GM19455 (cell line): ENCODE results near the gene TINCR.
"Not testable (repeated sequence)": the region's sequence is repeated elsewhere in the genome, so short reads cannot be mapped to it uniquely, and the experiment has no call there.

ENCODE experiments used
- ATAC-seq: cut with Tn5 transposase; IDR thresholded peaks from one replicate; pipeline ENCODE4 v1.9.1; 2021; ENCODE audit not compliant: unreplicated experiment

The TINCR gene

GRCh38 chr19:5567360-5567969 is at the start of gene TINCR:
Gene TINCR (minus strand): TSS chr19:5567953.
- no peak for ATAC-seq

- ATAC-seq, result no peak
Measured at GRCh38 chr19:5617080-5617479, 49.3 kb upstream of the TINCR start.

GRCh38 chr19:5615756-5616327 is 48.1 kb upstream of the TINCR start:
- ATAC-seq, result no peak

GRCh38 chr19:5612891-5613865 is 45.4 kb upstream of the TINCR start:
- ATAC-seq, result no peak

- ATAC-seq, result no peak
Measured at GRCh38 chr19:5609881-5610448, 42.2 kb upstream of the TINCR start.

GRCh38 chr19:5608766-5609165 is 41.0 kb upstream of the TINCR start:
- not testable (repeated sequence) for ATAC-seq

GRCh38 chr19:5608291-5608690 is 40.5 kb upstream of the TINCR start:
- no peak for ATAC-seq

GRCh38 chr19:5607318-5608275 is 39.8 kb upstream of the TINCR start:
- no peak for ATAC-seq

- no peak for ATAC-seq
Measured at GRCh38 chr19:5605362-5605761, 37.6 kb upstream of the TINCR start.

GRCh38 chr19:5603626-5604025 is 35.9 kb upstream of the TINCR start:
- no peak for ATAC-seq

- ATAC-seq, result no peak
Measured at GRCh38 chr19:5600797-5601196, 33.0 kb upstream of the TINCR start.

GRCh38 chr19:5595745-5596144 is 28.0 kb upstream of the TINCR start:
- no peak for ATAC-seq

GRCh38 chr19:5595129-5595528 is 27.4 kb upstream of the TINCR start:
- no peak for ATAC-seq

GRCh38 chr19:5594521-5594950 is 26.8 kb upstream of the TINCR start:
- no peak for ATAC-seq

GRCh38 chr19:5593343-5594255 is 25.8 kb upstream of the TINCR start:
- no peak for ATAC-seq

GRCh38 chr19:5592531-5593342 is 25.0 kb upstream of the TINCR start:
- no peak for ATAC-seq

GRCh38 chr19:5591476-5591875 is 23.7 kb upstream of the TINCR start:
- ATAC-seq, result no peak

- ATAC-seq, result no peak
Measured at GRCh38 chr19:5590865-5591154, 23.1 kb upstream of the TINCR start.
